Measurements from ENCODE around the gene PLA2G2D.

The PLA2G2D gene

GRCh38 chr1:20111452-20111851, 7.9 kb downstream of the PLA2G2D start:
- no peaks in the 10 kb centered on the region for H3K27me3 ChIP-seq (ENCODE audit: insufficient read depth, low read length)
- H3K4me3 ChIP-seq (ENCODE audit: low read length): no peak overlapping the region
- H3K27ac ChIP-seq (ENCODE audit: low read depth, low read length): no peak overlapping the region
- H3K9ac ChIP-seq (ENCODE audit: low read depth, low read length): no peak overlapping the region
- H3K4me1 ChIP-seq (ENCODE audit: insufficient read depth, low read length): peaks cover 7% of the 10 kb centered on the region
- 95% methylated on average over 5 of the region's 5 CpGs for WGBS
- H3K9me3 ChIP-seq (ENCODE audit: insufficient read depth, low read depth, low read length): no peaks in the 10 kb centered on the region
- no peaks in the 10 kb centered on the region for H3K36me3 ChIP-seq (ENCODE audit: insufficient read depth, low read length)

GRCh38 chr1:20110679-20111078, 8.7 kb downstream of the PLA2G2D start:
- peaks cover 7% of the 10 kb centered on the region for H3K4me1 ChIP-seq (ENCODE audit: insufficient read depth, low read length)
- no peaks in the 10 kb centered on the region for H3K36me3 ChIP-seq (ENCODE audit: insufficient read depth, low read length)
- no peak overlapping the region for H3K4me3 ChIP-seq (ENCODE audit: low read length)
- no peaks in the 10 kb centered on the region for H3K27me3 ChIP-seq (ENCODE audit: insufficient read depth, low read length)
- no peak overlapping the region for H3K9ac ChIP-seq (ENCODE audit: low read depth, low read length)
- no peaks in the 10 kb centered on the region for H3K9me3 ChIP-seq (ENCODE audit: insufficient read depth, low read depth, low read length)
- H3K27ac ChIP-seq (ENCODE audit: low read depth, low read length): no peak overlapping the region
- 90% methylated on average over 12 of the region's 12 CpGs for WGBS

- no peaks in the 10 kb centered on the region for H3K27me3 ChIP-seq (ENCODE audit: insufficient read depth, low read length)
- no peak overlapping the region for H3K9ac ChIP-seq (ENCODE audit: low read depth, low read length)
- H3K4me1 ChIP-seq (ENCODE audit: insufficient read depth, low read length): peaks cover 4% of the 10 kb centered on the region
- H3K36me3 ChIP-seq (ENCODE audit: insufficient read depth, low read length): no peaks in the 10 kb centered on the region
- H3K27ac ChIP-seq (ENCODE audit: low read depth, low read length): no peak overlapping the region
- no peak overlapping the region for H3K4me3 ChIP-seq (ENCODE audit: low read length)
- whole genome bisulfite sequencing: 98% methylated on average over 4 of the region's 4 CpGs
- H3K9me3 ChIP-seq (ENCODE audit: insufficient read depth, low read depth, low read length): no peaks in the 10 kb centered on the region
These were observed 10.0 kb downstream of the PLA2G2D start for GRCh38 chr1:20109223-20109856.

- H3K9ac ChIP-seq (ENCODE audit: low read depth, low read length): no peak overlapping the region
- H3K9me3 ChIP-seq (ENCODE audit: insufficient read depth, low read depth, low read length): no peaks in the 10 kb centered on the region
- H3K27ac ChIP-seq (ENCODE audit: low read depth, low read length): no peak overlapping the region
- H3K36me3 ChIP-seq (ENCODE audit: insufficient read depth, low read length): no peaks in the 10 kb centered on the region
- WGBS: 79% methylated on average over 5 of the region's 5 CpGs
- no peaks in the 10 kb centered on the region for H3K4me1 ChIP-seq (ENCODE audit: insufficient read depth, low read length)
- H3K4me3 ChIP-seq (ENCODE audit: low read length): no peak overlapping the region
- no peaks in the 10 kb centered on the region for H3K27me3 ChIP-seq (ENCODE audit: insufficient read depth, low read length)
These were observed 10.8 kb downstream of the PLA2G2D start for GRCh38 chr1:20108366-20109123.

- H3K27me3 ChIP-seq (ENCODE audit: insufficient read depth, low read length): no peaks in the 10 kb centered on the region
- no peak overlapping the region for H3K9ac ChIP-seq (ENCODE audit: low read depth, low read length)
- 82% methylated on average over 4 of the region's 4 CpGs for WGBS
- no peak overlapping the region for H3K4me3 ChIP-seq (ENCODE audit: low read length)
- no peak overlapping the region for H3K27ac ChIP-seq (ENCODE audit: low read depth, low read length)
- no peaks in the 10 kb centered on the region for H3K36me3 ChIP-seq (ENCODE audit: insufficient read depth, low read length)
- no peaks in the 10 kb centered on the region for H3K9me3 ChIP-seq (ENCODE audit: insufficient read depth, low read depth, low read length)
- no peaks in the 10 kb centered on the region for H3K4me1 ChIP-seq (ENCODE audit: insufficient read depth, low read length)
These were observed 11.5 kb downstream of the PLA2G2D start for GRCh38 chr1:20107796-20108195.

- H3K4me3 ChIP-seq (ENCODE audit: low read length): no peak overlapping the region
- no peak overlapping the region for H3K9ac ChIP-seq (ENCODE audit: low read depth, low read length)
- WGBS: 97% methylated on average over 4 of the region's 4 CpGs
- H3K27ac ChIP-seq (ENCODE audit: low read depth, low read length): no peak overlapping the region
- no peaks in the 10 kb centered on the region for H3K27me3 ChIP-seq (ENCODE audit: insufficient read depth, low read length)
- H3K4me1 ChIP-seq (ENCODE audit: insufficient read depth, low read length): no peaks in the 10 kb centered on the region
- no peaks in the 10 kb centered on the region for H3K9me3 ChIP-seq (ENCODE audit: insufficient read depth, low read depth, low read length)
- no peaks in the 10 kb centered on the region for H3K36me3 ChIP-seq (ENCODE audit: insufficient read depth, low read length)
These were observed 12.0 kb downstream of the PLA2G2D start for GRCh38 chr1:20107351-20107750.

- WGBS: 79% methylated on average over 1 of the region's 1 CpG
- Histone ChIP-seq H3K9ac (ENCODE audit: low read depth, low read length) (no peak overlapping the region), H3K27ac (ENCODE audit: low read depth, low read length) (no peak overlapping the region), H3K4me3 (ENCODE audit: low read length) (no peak overlapping the region), H3K27me3 (ENCODE audit: insufficient read depth, low read length) (no peaks in the 10 kb centered on the region), H3K4me1 (ENCODE audit: insufficient read depth, low read length) (no peaks in the 10 kb centered on the region), H3K9me3 (ENCODE audit: insufficient read depth, low read depth, low read length) (no peaks in the 10 kb centered on the region), H3K36me3 (ENCODE audit: insufficient read depth, low read length) (no peaks in the 10 kb centered on the region)
These were observed 13.5 kb downstream of the PLA2G2D start for GRCh38 chr1:20105856-20106255.

GRCh38 chr1:20102875-20103274, 16.5 kb downstream of the PLA2G2D start:
- Histone ChIP-seq H3K36me3 (ENCODE audit: insufficient read depth, low read length) (no peaks in the 10 kb centered on the region), H3K9me3 (ENCODE audit: insufficient read depth, low read depth, low read length) (peaks cover 3% of the 10 kb centered on the region; the same call in 1 of the 2 replicates), H3K4me1 (ENCODE audit: insufficient read depth, low read length) (no peaks in the 10 kb centered on the region), H3K27ac (ENCODE audit: low read depth, low read length) (no peak overlapping the region), H3K4me3 (ENCODE audit: low read length) (no peak overlapping the region), H3K9ac (ENCODE audit: low read depth, low read length) (no peak overlapping the region), H3K27me3 (ENCODE audit: insufficient read depth, low read length) (no peaks in the 10 kb centered on the region)
- WGBS: 90% methylated on average over 1 of the region's 1 CpG

GRCh38 chr1:20100632-20101355, 18.5 kb downstream of the PLA2G2D start:
- H3K4me1 ChIP-seq (ENCODE audit: insufficient read depth, low read length): no peaks in the 10 kb centered on the region
- no peak overlapping the region for H3K9ac ChIP-seq (ENCODE audit: low read depth, low read length)
- H3K27me3 ChIP-seq (ENCODE audit: insufficient read depth, low read length): no peaks in the 10 kb centered on the region
- H3K4me3 ChIP-seq (ENCODE audit: low read length): no peak overlapping the region
- H3K9me3 ChIP-seq (ENCODE audit: insufficient read depth, low read depth, low read length): peaks cover 24% of the 10 kb centered on the region
- 58% methylated on average over 14 of the region's 14 CpGs for WGBS
- no peak overlapping the region for H3K27ac ChIP-seq (ENCODE audit: low read depth, low read length)
- H3K36me3 ChIP-seq (ENCODE audit: insufficient read depth, low read length): no peaks in the 10 kb centered on the region

GRCh38 chr1:20099533-20099932, 19.8 kb downstream of the PLA2G2D start:
- H3K9me3 ChIP-seq (ENCODE audit: insufficient read depth, low read depth, low read length): peaks cover 35% of the 10 kb centered on the region
- no peak overlapping the region for H3K27ac ChIP-seq (ENCODE audit: low read depth, low read length)
- no peak overlapping the region for H3K4me3 ChIP-seq (ENCODE audit: low read length)
- no peak overlapping the region for H3K9ac ChIP-seq (ENCODE audit: low read depth, low read length)
- WGBS: 98% methylated on average over 3 of the region's 3 CpGs
- H3K36me3 ChIP-seq (ENCODE audit: insufficient read depth, low read length): no peaks in the 10 kb centered on the region
- no peaks in the 10 kb centered on the region for H3K27me3 ChIP-seq (ENCODE audit: insufficient read depth, low read length)
- H3K4me1 ChIP-seq (ENCODE audit: insufficient read depth, low read length): no peaks in the 10 kb centered on the region

GRCh38 chr1:20096840-20097447, 22.4 kb downstream of the PLA2G2D start:
- 90% methylated on average over 7 of the region's 7 CpGs for WGBS
- peaks cover 41% of the 10 kb centered on the region for H3K9me3 ChIP-seq (ENCODE audit: insufficient read depth, low read depth, low read length)
- no peak overlapping the region for H3K4me3 ChIP-seq (ENCODE audit: low read length)
- no peak overlapping the region for H3K27ac ChIP-seq (ENCODE audit: low read depth, low read length)
- H3K27me3 ChIP-seq (ENCODE audit: insufficient read depth, low read length): no peaks in the 10 kb centered on the region
- no peaks in the 10 kb centered on the region for H3K4me1 ChIP-seq (ENCODE audit: insufficient read depth, low read length)
- no peak overlapping the region for H3K9ac ChIP-seq (ENCODE audit: low read depth, low read length)
- H3K36me3 ChIP-seq (ENCODE audit: insufficient read depth, low read length): no peaks in the 10 kb centered on the region
